ENCODE data around the gene FOXL2.

FOXL2 gene

GRCh38 chr3:138945709-138946662 is 951 bp downstream of the FOXL2 start:
- no peak for DNase-seq (ENCODE audit: low read depth in 3 of 3)

GRCh38 chr3:138944929-138945708 is 1.8 kb downstream of the FOXL2 start:
- no peak for DNase-seq (ENCODE audit: low read depth in 3 of 3)

DNA sequence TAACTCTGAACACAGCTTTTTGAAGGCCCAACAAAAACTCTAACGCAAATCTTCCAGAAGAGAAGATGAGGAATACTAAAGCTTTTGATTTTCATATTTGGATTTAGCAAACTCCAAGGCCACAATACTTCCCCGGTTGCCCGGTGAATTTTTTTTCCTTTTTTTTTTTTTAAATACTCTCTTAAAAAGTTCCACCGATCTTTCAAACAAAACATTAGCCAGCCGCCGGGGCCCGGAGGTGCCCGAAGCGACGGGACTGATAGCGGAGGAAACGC is 2.3 kb downstream of the FOXL2 start:
- no peak for DNase-seq (ENCODE audit: low read depth in 3 of 3)

DNA sequence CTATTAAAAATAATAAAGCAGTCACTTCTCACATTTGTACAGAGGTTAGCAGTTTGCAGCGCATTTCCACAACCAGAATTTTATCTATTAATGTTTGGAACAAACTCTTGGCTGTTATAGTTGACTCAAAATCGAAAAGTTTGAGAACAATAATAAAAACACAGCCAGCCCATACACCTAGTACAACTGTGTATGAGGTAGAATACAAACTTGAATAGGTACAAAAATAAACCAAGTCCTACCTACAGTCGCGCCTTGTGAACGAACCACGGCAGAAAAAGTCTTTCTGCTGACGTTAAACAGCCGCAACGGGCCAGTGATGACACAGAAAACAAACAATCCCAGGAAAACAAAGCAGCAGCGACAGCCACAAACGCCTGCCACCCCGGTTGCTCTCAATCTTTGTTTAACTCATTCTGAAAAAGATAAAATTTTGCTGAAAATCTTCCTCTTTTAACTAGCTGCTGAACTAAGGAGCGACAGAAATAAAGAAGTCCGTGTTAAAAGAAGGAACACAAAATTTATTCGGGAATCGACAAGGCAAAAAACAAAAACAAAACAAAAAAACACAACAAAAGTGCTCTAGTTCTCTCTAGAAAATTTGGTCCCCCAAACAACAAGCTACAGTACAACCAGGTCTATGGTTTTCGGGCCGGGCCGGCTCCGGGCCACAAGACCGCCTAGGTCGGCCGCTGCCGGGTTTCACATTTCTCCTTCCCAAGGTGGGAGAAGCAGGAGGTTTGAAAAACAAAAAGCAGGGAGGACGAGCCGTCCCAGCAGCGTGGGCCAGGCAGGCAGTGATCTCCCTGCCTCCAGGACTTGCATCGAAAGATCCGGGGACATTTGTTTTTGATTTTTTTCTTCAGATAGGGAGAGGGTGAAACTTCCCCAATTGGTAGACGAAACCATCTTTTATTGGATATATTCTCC is 2.9 kb downstream of the FOXL2 start:
- DNase-seq (ENCODE audit: low read depth in 3 of 3), result no peak

GRCh38 chr3:138942861-138943623 is 3.9 kb downstream of the FOXL2 start:
- DNase-seq (ENCODE audit: low read depth in 3 of 3), result no peak

DNA sequence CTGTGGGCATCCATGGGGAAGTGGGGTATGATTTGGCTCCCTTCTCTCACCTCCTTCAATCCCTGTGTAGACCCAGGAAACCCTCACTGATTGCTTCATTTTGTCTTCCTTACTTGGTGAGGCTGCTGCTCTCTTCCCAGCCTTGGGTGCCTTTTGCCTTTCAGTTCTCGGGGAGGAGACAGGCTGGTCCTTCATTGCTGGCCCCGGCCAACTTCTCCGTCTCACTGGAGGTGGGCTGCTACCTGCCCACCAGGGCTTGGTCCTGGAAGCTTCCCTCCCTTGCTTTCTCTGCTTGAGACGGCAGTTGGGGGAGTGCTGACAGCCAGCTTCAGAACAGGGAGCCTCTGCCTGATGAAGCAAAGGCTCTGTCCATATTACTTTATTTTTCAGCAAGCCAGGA is 4.7 kb downstream of the FOXL2 start:
- DNase-seq (ENCODE audit: low read depth in 3 of 3), result no peak

DNA sequence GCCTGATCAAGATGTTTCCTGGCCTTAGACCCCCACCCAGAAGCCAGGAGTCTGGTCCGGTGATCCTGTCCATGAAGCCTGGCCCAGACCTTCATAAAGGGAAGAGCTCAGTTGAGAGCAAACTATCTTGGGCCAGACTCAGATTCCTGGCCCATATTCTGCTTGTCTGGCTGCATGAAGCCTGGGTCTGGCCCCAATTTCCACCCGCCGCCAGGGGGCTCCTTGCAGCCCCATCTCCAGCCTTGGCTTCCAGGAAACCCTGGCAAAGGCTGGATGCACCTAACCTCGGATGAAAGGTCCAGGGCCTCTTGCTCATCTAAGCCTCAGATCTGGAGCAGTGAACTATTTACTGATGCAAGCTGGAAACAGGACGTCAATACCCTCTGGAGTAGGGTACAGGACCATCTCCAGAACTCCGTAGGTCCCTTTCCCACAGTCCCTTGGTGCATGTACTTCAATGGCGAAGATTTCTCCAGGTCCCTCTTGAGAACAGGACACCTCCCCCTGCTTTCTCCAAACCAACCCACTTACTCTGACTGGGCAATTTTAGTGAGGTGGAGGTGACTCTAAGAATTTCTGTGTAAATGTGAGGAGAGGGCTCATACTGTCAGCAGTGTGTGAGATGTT is 5.6 kb downstream of the FOXL2 start:
- no peak for DNase-seq (ENCODE audit: low read depth in 3 of 3)

- DNase-seq (ENCODE audit: low read depth in 3 of 3), result no peak
These were observed 6.5 kb downstream of the FOXL2 start for GRCh38 chr3:138940446-138940845.

- no peak for DNase-seq (ENCODE audit: low read depth in 3 of 3)
These were observed 7.2 kb downstream of the FOXL2 start for GRCh38 chr3:138939561-138940241.

- DNase-seq (ENCODE audit: low read depth in 3 of 3), result no peak
These were observed 7.9 kb downstream of the FOXL2 start for GRCh38 chr3:138938877-138939560.

DNA sequence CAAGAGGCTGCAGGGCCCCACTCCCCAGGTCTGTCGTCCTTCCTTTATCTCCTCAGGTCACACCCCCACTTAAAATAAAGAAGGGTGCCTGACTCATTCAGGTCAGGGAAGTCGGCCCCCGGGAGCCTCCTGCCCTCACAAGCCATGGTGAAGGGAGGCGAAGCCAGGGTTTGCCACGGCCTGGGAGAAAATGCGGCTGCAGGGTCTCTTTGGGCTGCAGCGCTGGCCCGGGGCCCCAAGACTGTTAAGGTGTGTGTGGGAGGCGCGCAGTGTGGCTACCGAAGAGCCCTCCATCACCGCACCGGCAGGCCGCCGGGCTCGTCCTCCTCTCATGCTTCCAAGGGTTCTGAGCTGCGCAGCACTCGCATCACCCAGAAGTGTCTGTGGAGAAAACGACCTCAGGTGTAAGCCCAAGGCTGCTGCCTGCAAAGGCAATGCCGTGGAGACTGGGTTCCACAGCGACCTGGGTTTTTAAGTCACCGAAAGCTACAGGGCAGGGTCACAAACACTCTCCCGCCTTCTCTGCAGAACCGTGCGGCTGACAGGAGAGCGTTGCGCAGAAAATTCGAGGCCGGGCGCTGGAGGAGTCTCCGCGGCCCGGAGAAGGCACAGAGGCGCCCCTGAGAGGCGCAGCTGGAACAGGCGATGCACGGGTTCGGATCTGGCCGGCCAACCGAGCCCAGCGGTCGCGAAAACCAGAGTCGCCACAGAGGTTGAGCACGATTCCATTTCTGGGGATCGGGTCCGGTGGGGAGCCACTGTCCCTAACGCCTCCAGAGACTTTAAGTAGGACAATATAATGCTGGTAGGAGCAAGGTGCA is 8.7 kb downstream of the FOXL2 start:
- no peak for DNase-seq (ENCODE audit: low read depth in 3 of 3)

DNA sequence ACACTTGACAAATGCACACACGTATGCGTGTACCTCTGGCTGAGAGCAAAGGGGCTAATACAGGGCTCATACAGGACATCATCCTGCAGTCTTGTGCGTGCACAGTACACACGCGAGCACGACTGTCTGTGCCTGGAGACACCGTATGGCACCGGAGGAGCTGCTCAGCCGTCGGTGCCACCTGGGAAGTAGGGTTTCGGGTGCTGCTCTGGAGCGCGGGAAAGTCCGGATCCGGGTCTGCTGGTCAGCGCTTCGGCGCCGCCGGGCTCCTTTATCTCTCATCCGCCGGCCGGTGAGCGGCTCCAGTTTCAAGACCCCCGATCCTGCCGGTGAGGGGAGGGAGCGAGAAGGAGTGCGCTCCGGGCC is 9.3 kb downstream of the FOXL2 start:
- no peak for DNase-seq (ENCODE audit: low read depth in 3 of 3)

GRCh38 chr3:138936741-138937689 is 9.9 kb downstream of the FOXL2 start:
- DNase-seq (ENCODE audit: low read depth in 3 of 3), result no peak

- peak; percentile 48 to 66 (median 56) for DNase-seq (ENCODE audit: low read depth in 3 of 3)
These were observed 10.8 kb downstream of the FOXL2 start for GRCh38 chr3:138935863-138936740.

- no peak for DNase-seq (ENCODE audit: low read depth in 3 of 3)
These were observed 11.5 kb downstream of the FOXL2 start for GRCh38 chr3:138935505-138935862.

DNA sequence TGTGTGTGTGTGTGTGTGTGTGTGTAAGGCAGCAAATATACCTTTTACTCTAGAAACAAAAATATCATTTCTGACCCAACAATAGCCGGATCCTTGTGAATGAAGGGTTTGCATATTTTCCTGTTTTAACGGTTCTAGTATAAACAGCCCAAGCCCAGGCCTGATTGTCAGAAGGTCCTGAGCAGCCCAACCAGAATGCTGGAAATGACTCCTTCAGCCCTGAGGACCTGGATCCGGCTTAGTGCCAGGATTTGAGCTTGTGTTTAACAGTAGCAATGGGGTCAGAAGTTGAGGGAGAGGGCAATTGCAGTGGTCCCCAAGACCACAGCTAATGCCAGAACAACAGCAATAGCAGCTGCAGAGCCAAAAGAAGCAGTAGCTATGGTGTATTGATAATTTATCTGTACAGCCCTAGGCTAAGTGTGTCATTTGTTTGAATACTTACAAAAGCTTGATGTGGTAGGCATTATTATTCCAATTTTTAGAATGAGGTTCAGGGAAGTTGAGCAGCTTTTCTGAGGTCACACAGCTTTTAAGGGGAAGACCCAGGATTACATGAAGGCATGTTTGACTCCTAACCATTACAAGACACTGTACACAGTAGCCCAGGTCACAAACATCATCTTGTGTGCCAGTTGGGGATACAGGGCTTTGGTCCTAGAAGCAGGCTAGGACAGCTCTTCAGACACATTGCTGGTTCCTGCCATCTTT is 12.8 kb downstream of the FOXL2 start:
- no peak for DNase-seq (ENCODE audit: low read depth in 3 of 3)

All from stimulated activated CD4-positive, alpha-beta T cell treated with anti-CD3 and anti-CD28 coated beads, TNF-alpha, amount 100 ng/mL, for 48 hours (primary cell).